PC-3 (cell line): ENCODE measurements around the gene EXD3. TPM values are rescaled to one million over a fixed set of nuclear protein-coding genes. Genes with fewer than 3 reads are reported as not detected.

Experiments
- ATAC-seq: fragments of 200-7000 bp; cut with Tn5 transposase; 2 replicates; pipeline ENCODE4 v1.9.1; 2020; ENCODE audit warnings: mild to moderate bottlenecking, moderate library complexity
- BruUV-seq: library from RNA; stranded (reverse); fragments of 400-500 nt; replicated peaks from 2 replicates; lab custom pipeline; 2021; lab: Mats Ljungman, UMichigan
- CTCF ChIA-PET: fragments of 300-600 bp; sonication (Branson Sonifier 250); formaldehyde crosslinking; loops from one replicate; lab custom pipeline; 2022; ENCODE audit warnings: antibody characterized with exemption; lab: Charles Lee
- POLR2A ChIA-PET: fragments of 300-600 bp; sonication (Branson Sonifier 250); formaldehyde crosslinking; loops from one replicate; lab custom pipeline; 2022; ENCODE audit warnings: antibody characterized with exemption; ENCODE audit not compliant: unreplicated experiment; lab: Charles Lee
- DNase-seq: peaks from one replicate; pipeline ENCODE4 v3.0.0-alpha.2; 2015
- H2AFZ ChIP-seq: fragments of 300-600 bp; sonication (generic); 2 replicates; pipeline ENCODE4 v1.6.0; 2016; ENCODE audit warnings: antibody characterized with exemption, low read length
- H3F3A ChIP-seq: fragments of 300-600 bp; sonication (generic); one replicate; pipeline ENCODE4 v1.6.0; 2017; ENCODE audit warnings: antibody characterized with exemption, low read length, control low read depth, mild to moderate bottlenecking; ENCODE audit not compliant: unreplicated experiment
- H3K27ac ChIP-seq: fragments of 300-600 bp; sonication (generic); 2 replicates; pipeline ENCODE4 v1.5.1; 2016; ENCODE audit warnings: mild to moderate bottlenecking, low read length
- H3K27me3 ChIP-seq: fragments of 300-600 bp; sonication (generic); 2 replicates; pipeline ENCODE4 v1.6.1; 2016; ENCODE audit warnings: low read length, mixed read lengths
- H3K36me3 ChIP-seq: fragments of 300-600 bp; sonication (generic); 2 replicates; pipeline ENCODE4 v1.6.1; 2016; ENCODE audit warnings: low read depth, mixed run types, low read length, mixed read lengths
- H3K4me1 ChIP-seq: fragments of 300-600 bp; sonication (generic); 2 replicates; pipeline ENCODE4 v1.5.1; 2016; ENCODE audit warnings: low read length; ENCODE audit not compliant: insufficient read depth
- H3K4me2 ChIP-seq: fragments of 300-600 bp; sonication (generic); 2 replicates; pipeline ENCODE4 v1.6.0; 2016; ENCODE audit warnings: low read length
- H3K4me3 ChIP-seq: fragments of 300-600 bp; sonication (generic); 2 replicates; pipeline ENCODE4 v1.5.1; 2016; ENCODE audit warnings: mild to moderate bottlenecking, low read length, mixed read lengths
- H3K79me2 ChIP-seq: fragments of 300-600 bp; sonication (generic); 2 replicates; pipeline ENCODE4 v1.6.1; 2017; ENCODE audit warnings: low read length, mixed read lengths
- H3K9ac ChIP-seq: fragments of 300-600 bp; sonication (generic); 2 replicates; pipeline ENCODE4 v1.6.0; 2016; ENCODE audit warnings: mild to moderate bottlenecking, low read length
- H3K9me2 ChIP-seq: fragments of 300-600 bp; sonication (generic); replicated peaks from 2 replicates; pipeline ENCODE4 v1.6.1; 2016; ENCODE audit warnings: mixed run types, low read length, mixed read lengths
- H3K9me3 ChIP-seq: fragments of 300-600 bp; sonication (generic); 2 replicates; pipeline ENCODE4 v1.6.1; 2016; ENCODE audit warnings: low read length, mixed read lengths
- H4K20me1 ChIP-seq: fragments of 300-600 bp; sonication (generic); 2 replicates; pipeline ENCODE4 v1.6.1; 2016; ENCODE audit warnings: low read length, mixed read lengths
- EZH2 ChIP-seq: fragments of 300-600 bp; sonication (generic); IDR thresholded peaks from one replicate; pipeline ENCODE4 v1.6.1; 2017; ENCODE audit warnings: antibody characterized with exemption, mild to moderate bottlenecking, low read length; ENCODE audit not compliant: unreplicated experiment
- EZH2phosphoT487 ChIP-seq: fragments of 300-600 bp; sonication (generic); IDR thresholded peaks from 2 replicates; pipeline ENCODE4 v1.6.1; 2018; ENCODE audit warnings: mild to moderate bottlenecking, antibody characterized with exemption, low read length, borderline replicate concordance
- intact Hi-C: fragments of 100-400 bp; cut with micrococcal nuclease; formaldehyde crosslinking; loops from 2 replicates; pipeline ENCODE4 v1.9.0; 2023
- total RNA-seq: library from RNA; depleted of rRNA; stranded (reverse); fragments of >200 nt; gene quantifications from 2 replicates; pipeline ENCODE4 v1.2.3, GENCODE V29; 2014
- TF ChIP-seq, protein P1 (sequence below): fragments of 300-600 bp; sonication (generic); conservative IDR thresholded peaks from 2 replicates; pipeline ENCODE4 v1.5.1; 2017; ENCODE audit warnings: antibody characterized with exemption, low read depth, mild to moderate bottlenecking, low read length

The EXD3 gene
- total RNA-seq, 1 experiment from 2014 or later: 1.9 TPM

GRCh38 chr9:137315581-137316011 lies 107.4 kb downstream of the EXD3 start:
- no peaks in the 10 kb centered on the region for H3K79me2 ChIP-seq
- DNase-seq (no peak), ATAC-seq (no peak)
- TF ChIP-seq, protein P1, sequence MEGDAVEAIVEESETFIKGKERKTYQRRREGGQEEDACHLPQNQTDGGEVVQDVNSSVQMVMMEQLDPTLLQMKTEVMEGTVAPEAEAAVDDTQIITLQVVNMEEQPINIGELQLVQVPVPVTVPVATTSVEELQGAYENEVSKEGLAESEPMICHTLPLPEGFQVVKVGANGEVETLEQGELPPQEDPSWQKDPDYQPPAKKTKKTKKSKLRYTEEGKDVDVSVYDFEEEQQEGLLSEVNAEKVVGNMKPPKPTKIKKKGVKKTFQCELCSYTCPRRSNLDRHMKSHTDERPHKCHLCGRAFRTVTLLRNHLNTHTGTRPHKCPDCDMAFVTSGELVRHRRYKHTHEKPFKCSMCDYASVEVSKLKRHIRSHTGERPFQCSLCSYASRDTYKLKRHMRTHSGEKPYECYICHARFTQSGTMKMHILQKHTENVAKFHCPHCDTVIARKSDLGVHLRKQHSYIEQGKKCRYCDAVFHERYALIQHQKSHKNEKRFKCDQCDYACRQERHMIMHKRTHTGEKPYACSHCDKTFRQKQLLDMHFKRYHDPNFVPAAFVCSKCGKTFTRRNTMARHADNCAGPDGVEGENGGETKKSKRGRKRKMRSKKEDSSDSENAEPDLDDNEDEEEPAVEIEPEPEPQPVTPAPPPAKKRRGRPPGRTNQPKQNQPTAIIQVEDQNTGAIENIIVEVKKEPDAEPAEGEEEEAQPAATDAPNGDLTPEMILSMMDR: no peak
- TF ChIP-seq EZH2 (no peak), EZH2phosphoT487 (no peak)
- no peaks in the 10 kb centered on the region for H3F3A ChIP-seq
- peak overlapping the region; percentile 76 for H3K9ac ChIP-seq
- BruUV-seq: no TSS peak
- no peaks in the 10 kb centered on the region for H3K27me3 ChIP-seq
- no peaks in the 10 kb centered on the region for H3K36me3 ChIP-seq
- no peak overlapping the region for H3K4me2 ChIP-seq
- H3K27ac ChIP-seq: peak overlapping the region; percentile 54
- H3K4me1 ChIP-seq: peaks cover 22% of the 10 kb centered on the region
- intact Hi-C loops: no loop called here
- ChIA-PET CTCF (no interaction called here), POLR2A (no interaction called here)
- no peak overlapping the region for H2AFZ ChIP-seq
- H3K4me3 ChIP-seq: no peak overlapping the region
- no peaks in the 10 kb centered on the region for H3K9me3 ChIP-seq
- no peaks in the 10 kb centered on the region for H4K20me1 ChIP-seq
- H3K9me2 ChIP-seq: no peaks in the 10 kb centered on the region

DNA sequence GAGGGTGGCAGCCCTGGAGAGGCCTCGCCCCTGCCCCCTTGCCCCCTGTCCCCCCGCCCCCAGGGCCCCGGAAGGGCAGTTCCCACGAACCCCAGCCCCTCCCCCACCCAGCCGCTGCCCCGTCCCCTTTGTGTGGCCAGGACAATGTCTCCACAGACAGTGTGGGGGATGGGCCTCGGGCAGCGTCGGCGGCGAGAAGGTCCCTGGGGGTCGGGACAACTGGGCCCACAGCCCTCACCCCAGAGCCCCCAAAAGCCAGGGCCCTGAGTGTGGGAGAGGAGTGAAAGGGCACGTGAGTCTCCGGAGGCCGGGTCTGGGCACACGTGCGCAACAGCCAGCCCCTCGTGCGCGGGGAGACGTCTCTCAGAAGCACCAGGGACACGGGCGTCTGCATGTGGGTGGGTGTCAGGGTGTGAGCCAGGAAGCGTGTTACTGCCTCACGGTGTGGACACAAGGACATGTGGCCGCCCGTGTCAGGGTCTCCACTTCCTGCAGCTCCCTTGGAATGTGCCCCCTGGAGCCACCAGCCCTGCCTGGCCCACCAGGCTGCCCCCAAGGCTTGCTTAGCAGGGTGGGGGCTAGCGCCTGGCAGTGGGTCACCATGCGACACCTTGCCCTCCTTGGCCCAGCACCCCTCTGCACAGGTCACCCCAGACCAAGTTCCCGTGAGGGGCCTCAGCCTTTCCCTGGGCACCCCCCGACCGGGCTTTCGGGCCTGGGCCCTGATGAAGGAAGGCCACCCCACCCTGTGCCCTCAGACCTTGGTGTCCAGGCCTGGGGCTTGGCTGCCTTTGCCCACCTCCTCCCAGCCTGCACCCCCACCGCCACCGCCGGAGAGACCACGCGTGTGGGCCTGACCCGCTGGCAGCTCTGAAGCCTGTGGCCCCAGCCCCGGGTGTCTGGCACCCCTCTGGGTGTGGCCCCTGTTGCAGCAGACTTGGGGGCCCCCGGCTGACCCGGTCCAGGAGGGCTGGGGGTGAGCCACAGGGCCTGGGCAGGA lies 108.1 kb downstream of the EXD3 start:
- no peaks in the 10 kb centered on the region for H3K9me3 ChIP-seq
- BruUV-seq: no TSS peak
- ChIA-PET POLR2A (no interaction called here), CTCF (no interaction called here)
- no peak overlapping the region for H3K4me3 ChIP-seq
- H3K27me3 ChIP-seq: no peaks in the 10 kb centered on the region
- H3F3A ChIP-seq: no peaks in the 10 kb centered on the region
- no peak overlapping the region for H3K4me2 ChIP-seq
- H2AFZ ChIP-seq: no peak overlapping the region
- DNase-seq (no peak), ATAC-seq (no peak)
- peak overlapping the region; percentile 54 for H3K27ac ChIP-seq
- H3K79me2 ChIP-seq: no peaks in the 10 kb centered on the region
- peaks cover 29% of the 10 kb centered on the region for H3K4me1 ChIP-seq
- intact Hi-C loops: no loop called here
- no peaks in the 10 kb centered on the region for H3K36me3 ChIP-seq
- no peak for TF ChIP-seq EZH2phosphoT487
- no peak for TF ChIP-seq EZH2
- TF ChIP-seq, protein P1: no peak
- no peaks in the 10 kb centered on the region for H4K20me1 ChIP-seq
- H3K9ac ChIP-seq: peak overlapping the region; percentile 76
- no peaks in the 10 kb centered on the region for H3K9me2 ChIP-seq
